Measurements from ENCODE around the gene CFAP221.

- TF ChIP-seq GATA2 (IDR thresholded peaks at IDR 0.05; ENCODE audit: low read depth, low read length): no peak
- TF ChIP-seq GATA3 (IDR thresholded peaks at IDR 0.05; ENCODE audit: low read depth, low read length): no peak
Observed at GRCh38 chr2:119606674-119607073, 62.4 kb downstream of the CFAP221 start.

Data from SH-SY5Y (cell line).